NCI-H2081 treated with DMSO at 0.1 percent for 48 hours (cell line): ENCODE data around the gene LEKR1.
"Not testable (repeated sequence)": the region's sequence is repeated elsewhere in the genome, so short reads cannot be mapped to it uniquely, and the experiment has no call there.

ENCODE experiments used
- DNase-seq: peaks from one replicate; lab custom pipeline; 2025; lab: John Stamatoyannopoulos, UW

LEKR1 gene

DNA sequence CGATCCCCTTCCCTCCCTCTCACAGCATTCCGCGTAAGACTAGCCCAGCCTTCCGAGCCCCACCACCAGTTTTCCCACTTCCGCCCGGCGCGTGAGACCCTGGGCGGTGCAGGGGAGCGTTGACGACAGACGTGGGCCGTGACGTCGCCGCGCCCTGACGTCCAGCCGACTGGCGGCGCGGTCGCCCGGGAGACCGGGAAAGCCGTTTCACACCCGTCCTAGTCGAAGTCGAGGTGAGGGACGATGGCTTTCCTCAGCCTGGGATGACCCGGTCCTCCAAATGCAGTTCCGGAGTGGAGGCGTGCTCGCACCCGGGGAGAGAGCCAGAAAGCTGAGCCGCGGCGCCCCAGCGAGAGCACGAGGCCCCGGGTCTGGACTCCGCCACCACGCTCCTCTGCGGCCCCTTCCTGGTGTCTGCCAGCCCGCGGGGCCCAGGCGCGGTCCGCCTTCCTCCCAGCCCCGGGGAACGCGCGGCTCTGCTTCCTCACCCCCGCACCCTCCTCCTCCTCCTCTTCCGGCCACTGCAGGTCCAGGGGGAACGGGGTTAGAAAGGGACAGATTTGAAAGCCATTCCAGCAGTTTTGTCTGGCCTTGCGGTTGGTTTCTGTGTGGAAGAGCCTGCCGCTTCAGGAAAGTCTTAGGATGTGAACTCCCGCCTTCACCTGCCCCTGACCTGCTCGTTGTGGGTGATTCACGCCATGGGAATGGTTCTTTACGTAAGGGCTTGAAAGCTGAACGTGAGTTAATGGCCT, at the start of gene LEKR1:
LEKR1 (plus strand) TSS at position 210 of the 752 bp plus-strand sequence. CDS start 2,977 bp downstream, outside the sequence.
- peak; percentile 63 for DNase-seq

- DNase-seq = no peak
These were observed 49.3 kb upstream of the LEKR1 start for GRCh38 chr3:156776871-156777270.

DNA sequence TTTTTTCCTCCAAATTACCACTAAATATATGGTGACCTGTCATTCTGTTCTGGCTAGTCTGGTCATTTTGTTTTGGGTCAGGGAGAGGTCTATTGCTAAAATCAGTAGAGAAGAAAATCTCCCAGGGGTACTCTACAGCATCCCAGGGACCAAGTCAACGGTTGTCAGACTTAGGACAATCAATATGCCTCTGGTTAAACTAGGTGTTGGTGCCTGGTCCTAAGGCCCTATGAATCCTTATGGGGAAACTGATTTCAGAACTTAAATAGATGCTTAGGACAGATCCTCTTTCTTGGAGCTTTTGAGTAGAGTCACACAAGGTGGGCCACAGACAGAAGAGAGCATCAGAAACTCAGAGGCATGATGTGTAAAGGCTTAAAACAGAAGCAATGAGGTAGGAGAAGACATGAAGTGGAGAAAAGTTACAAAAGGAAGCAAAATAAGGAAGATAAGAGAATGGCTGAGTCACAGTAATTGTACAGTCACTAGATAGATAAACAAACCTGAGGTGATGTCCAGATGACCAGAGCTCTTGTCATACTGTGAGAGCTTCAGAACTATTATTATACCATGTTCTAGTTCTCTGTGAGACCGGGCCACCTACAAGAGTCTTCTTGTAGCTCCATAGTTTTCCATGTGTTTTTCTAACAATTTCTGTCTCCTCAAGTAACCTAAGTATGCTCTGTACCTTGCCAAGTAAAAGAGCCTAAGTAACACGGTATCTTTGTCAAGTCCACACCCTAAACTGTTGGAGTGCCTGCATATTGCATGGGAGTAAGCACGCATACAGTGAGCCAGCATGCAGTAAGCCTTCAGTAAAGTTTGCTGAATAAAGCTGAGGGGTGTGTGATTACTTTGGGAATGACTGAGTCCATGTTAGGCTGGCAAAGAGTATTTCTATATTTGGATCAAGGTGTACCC, 44.6 kb upstream of the LEKR1 start:
- no peak for DNase-seq

DNA sequence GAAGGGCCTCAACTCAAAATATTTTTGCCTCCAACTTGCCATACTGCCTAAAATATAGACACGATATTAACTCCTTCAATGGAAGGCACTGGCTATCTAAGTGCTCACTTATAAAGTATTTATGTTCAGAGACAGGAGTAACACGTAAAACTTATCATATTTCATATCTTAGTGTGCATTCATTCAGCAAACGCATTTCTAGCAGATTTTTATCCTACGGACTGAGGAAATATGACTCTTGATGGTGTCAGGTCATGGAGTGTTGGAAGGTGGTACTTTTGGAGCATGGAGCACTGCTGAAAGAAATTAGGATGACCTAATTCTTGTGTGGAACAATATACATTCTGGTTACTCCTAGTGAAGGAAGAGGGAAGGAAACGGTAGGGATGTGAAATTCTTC, 43.8 kb upstream of the LEKR1 start:
- DNase-seq = no peak

DNA sequence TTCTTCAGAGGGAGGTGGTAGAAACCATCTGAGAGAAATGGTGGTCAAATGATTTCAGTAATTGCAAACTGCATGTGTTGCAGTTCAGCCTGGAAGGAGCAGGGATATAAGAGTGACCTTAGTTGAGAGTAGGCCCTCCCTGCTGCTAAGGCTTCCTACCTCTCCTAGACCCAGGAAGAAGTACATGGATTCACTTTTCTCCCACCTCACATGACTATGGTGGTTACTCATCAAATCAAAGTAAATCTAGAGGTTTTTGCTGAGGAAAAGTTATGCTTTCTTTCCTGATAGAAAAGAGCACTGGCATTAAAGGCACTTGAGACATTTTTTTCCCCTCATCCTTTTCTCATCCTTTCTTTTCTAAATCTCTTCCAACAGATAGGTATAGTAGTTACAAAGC, 43.2 kb upstream of the LEKR1 start:
- DNase-seq = no peak

DNA sequence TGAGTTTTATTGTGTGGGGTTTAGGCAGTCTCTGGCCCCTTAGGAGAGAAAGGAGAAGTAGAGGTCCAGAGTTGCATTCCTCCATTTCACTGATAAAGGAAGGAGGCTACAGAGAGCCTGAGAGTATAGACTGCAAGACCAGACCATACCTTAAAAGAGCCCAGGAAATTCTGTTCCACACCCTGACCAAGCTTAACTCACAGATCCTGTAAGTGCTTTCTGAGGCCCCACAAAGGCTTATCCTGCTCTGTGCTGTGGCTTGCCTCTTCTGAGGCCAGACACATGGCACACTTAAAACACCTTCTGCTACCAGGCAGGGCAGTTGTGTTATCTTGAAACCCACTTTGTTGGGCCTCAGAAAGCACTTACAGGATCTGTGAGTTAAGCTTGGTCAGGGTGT, 39.2 kb upstream of the LEKR1 start:
- DNase-seq = no peak

GRCh38 chr3:156787926-156788663, 38.1 kb upstream of the LEKR1 start:
- no peak for DNase-seq

GRCh38 chr3:156788846-156789245, 37.3 kb upstream of the LEKR1 start:
- no peak for DNase-seq

DNA sequence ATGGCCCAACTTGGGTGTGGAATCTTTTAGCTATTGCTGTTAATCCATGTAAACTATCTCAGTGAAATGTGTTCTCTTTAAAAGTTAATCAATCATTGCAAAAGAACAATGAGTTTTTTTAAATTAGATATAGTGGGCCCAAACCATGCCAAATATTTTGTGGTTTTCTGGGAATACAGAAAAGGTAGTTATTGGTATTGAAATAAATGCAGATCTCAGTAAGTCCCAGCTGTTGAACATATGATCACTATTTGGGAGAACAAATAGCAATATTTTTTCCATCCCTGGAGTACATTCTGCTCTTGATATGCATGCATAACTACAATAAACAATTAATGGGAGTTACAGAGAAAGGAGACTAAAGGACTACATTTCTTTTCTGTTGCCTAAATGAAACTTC, 36.0 kb upstream of the LEKR1 start:
- DNase-seq = no peak

GRCh38 chr3:156792114-156792513, 34.0 kb upstream of the LEKR1 start:
- DNase-seq = no peak

- no peak for DNase-seq
These were observed 33.6 kb upstream of the LEKR1 start for GRCh38 chr3:156792536-156792935.

DNA sequence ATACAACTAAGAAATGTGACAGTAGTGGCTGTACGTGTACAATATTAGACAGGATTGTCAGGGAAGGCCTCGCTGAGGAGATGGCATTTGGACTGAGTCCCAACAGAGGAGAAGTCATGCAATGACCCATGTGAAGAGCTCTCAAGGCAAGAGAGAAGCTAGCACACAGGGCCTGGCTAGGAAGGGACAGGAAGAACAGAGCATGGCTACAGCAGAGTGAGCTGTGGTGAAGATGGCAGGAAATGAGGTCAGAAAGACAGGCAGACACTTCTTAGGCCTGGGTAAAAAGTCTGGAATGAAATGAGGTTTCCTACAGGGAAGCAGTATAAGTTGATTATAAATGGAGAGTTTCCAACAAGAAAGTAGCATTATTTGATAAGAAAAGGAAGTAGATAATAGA, 33.2 kb upstream of the LEKR1 start:
- DNase-seq = no peak

DNA sequence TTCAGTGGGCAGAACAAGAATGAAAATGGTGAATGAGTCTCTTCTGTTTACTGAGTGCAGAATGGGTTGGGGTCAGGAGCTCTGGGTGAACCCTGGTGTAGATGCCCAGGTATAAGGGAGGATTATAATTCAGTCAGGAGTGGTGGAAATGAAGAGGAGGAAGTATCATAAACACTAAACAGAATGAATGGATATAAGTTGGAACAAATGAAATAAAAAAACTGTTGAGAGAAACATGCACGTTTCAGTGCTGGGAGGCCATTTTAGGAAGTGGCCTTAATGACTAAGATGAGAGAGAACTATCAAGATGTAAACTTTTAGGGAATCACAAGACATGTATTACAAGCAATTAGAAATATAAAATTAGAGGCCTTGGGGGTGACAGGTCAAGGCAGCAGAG, 32.8 kb upstream of the LEKR1 start:
- no peak for DNase-seq

- DNase-seq = no peak
These were observed 32.3 kb upstream of the LEKR1 start for GRCh38 chr3:156793851-156794250.

- DNase-seq = no peak
These were observed 30.2 kb upstream of the LEKR1 start for GRCh38 chr3:156795890-156796481.

GRCh38 chr3:156797368-156797767, 28.8 kb upstream of the LEKR1 start:
- no peak for DNase-seq

GRCh38 chr3:156800287-156800686, 25.9 kb upstream of the LEKR1 start:
- DNase-seq = not testable (repeated sequence)

GRCh38 chr3:156801746-156802145, 24.4 kb upstream of the LEKR1 start:
- no peak for DNase-seq

DNA sequence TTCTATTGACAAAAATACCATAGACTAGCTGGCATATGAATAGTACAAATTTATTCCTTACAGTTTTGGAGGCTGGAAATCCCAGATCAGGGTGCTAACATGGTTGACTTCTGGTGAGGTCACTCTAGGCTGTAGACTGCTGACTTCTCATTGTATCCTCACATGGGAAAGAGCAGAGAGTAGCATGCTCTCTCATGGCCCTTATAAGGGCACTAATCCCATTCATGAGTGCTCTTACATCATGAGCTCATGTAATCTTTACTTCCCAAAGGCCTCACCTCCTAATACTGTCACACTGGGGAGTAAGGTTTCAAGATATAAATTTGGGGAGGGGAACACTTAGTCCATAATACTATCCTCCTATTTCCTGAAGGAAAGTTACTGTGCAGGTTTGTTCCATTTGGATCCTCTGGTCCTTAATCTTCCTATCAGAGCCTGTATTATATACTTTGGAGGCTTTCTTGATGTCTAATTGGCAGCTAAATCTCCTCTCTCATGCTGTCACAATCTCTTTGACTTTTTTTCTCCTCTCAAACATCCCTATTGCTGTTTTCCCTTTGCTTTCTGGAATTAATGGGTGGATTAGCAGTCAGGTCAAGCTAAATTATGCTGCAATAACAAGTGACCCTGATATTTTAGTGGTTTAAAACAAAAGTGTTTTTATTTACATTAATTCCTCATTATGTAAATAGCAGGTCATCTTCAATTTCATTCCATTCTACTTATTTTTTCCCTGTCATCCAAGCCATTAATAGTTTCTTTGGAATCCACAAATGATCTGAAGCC, 23.1 kb upstream of the LEKR1 start:
- DNase-seq = no peak

DNA sequence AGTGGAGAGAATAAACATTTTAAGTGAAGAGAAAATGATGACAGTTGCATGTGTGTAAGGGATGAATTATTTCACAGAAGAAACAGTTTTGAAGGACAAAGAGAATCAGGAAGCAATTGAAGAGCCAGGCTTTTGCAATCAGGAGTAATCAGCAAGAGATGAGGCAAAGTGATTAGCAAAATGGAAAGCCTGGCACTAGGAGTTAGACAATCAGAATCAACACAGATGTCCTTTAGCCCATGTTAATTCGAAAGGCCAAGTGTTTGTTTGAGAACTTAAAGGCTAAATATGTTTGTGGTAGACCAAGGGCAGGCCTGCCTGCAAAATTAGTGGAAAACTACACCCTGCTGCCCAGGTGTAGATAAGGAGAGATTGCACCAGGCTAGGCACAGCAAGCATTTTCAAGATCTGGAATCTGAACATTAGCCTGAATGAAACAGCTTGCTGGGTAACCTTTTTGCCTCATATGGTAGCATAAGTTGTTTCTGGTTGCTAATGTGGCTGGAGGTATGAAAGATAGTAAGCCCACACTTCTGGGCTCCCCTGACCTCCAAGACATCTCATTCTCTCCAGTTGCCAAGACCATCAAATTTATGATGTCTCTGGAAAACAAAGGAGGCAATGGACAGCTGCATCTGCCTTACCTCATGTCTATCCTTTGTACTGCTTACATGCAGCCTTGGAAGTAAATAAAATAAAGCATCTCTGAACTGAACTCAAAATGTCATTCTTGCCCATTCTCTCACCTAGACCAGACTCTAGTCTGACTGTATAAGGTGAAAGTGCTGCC, 22.0 kb upstream of the LEKR1 start:
- no peak for DNase-seq
